Kidney (tissue), 14 donors: ENCODE data around the gene LYRM2. TPM values are rescaled to one million over a fixed set of nuclear protein-coding genes. Genes with fewer than 3 reads are reported as not detected.

Experiments
- DNase-seq, 5 donors: peaks; one replicate each; pipeline ENCODE4 v3.0.0-alpha.2; 2013 to 2020
- FAIRE-seq: peaks from 2 replicates; lab custom pipeline; 2012; peaks lifted over from hg19 to GRCh38; lab: Jason Lieb, UNC
- H3K27ac ChIP-seq, 2 donors: one replicate each; pipeline ENCODE4 v1.7.0; 2013; ENCODE audit warnings: low read depth in 2 of 2, low read length in 2 of 2, inconsistent platforms in 1 of 2
- H3K27me3 ChIP-seq: one replicate; pipeline ENCODE4 v1.7.1; 2013; ENCODE audit warnings: low read length, inconsistent platforms; ENCODE audit not compliant: control insufficient read depth, insufficient read depth
- H3K36me3 ChIP-seq, 3 donors: one replicate each; pipeline versions ENCODE4 v1.7.0 to v1.7.1; 2013; ENCODE audit warnings: low read length in 3 of 3, control low read depth in 1 of 3, inconsistent platforms in 1 of 3; ENCODE audit not compliant: insufficient read depth in 3 of 3, control insufficient read depth in 2 of 3
- H3K4me1 ChIP-seq, 3 donors: one replicate each; pipeline versions ENCODE4 v1.7.0 to v1.7.1; 2013; ENCODE audit warnings: low read length in 3 of 3, inconsistent platforms in 1 of 3, low read depth in 1 of 3; ENCODE audit not compliant: control insufficient read depth in 2 of 3, insufficient read depth in 2 of 3
- H3K4me3 ChIP-seq, 3 donors: one replicate each; pipeline versions ENCODE4 v1.7.0 to v1.8.1; 2013; ENCODE audit warnings: low read length in 3 of 3, control low read depth in 1 of 3, inconsistent platforms in 1 of 3
- H3K9ac ChIP-seq, 3 donors: one replicate each; pipeline versions ENCODE4 v1.7.0 to v1.7.1; 2013; ENCODE audit warnings: low read length in 3 of 3, control low read depth in 1 of 3, inconsistent platforms in 1 of 3
- H3K9me3 ChIP-seq, 3 donors: one replicate each; pipeline versions ENCODE4 v1.7.0 to v1.7.1; 2013; ENCODE audit warnings: low read length in 3 of 3, control low read depth in 1 of 3, inconsistent platforms in 1 of 3; ENCODE audit not compliant: control insufficient read depth in 2 of 3, insufficient read depth in 1 of 3
- CTCF ChIP-seq: IDR thresholded peaks from 3 replicates; pipeline ENCODE4 v1.5.1; 2012; ENCODE audit warnings: mild to moderate bottlenecking, moderate library complexity, borderline replicate concordance; ENCODE audit not compliant: insufficient read depth; ENCODE audit errors: extremely low read depth
- intact Hi-C: fragments of 100-400 bp; cut with DNase I; formaldehyde crosslinking; loops from one replicate; pipeline ENCODE4 v1.11.1; 2022
- polyA plus RNA-seq: library from polyadenylated mRNA; stranded (reverse); fragments of 350-450 nt; fragmentation: Illumina TruSeq; extraction: RNeasy Lipid Tissue Mini Kit (QIAGEN cat#74804); gene quantifications from one replicate; pipeline ENCODE4 v1.2.3, GENCODE V29; 2014; ENCODE audit warnings: low read depth, low replicate concordance; ENCODE audit not compliant: insufficient read depth
- total RNA-seq: library from RNA; stranded (reverse); fragmentation: NEBNext Ultra II Directional; extraction: Animal tissue kit (Norgen Biotek cat#: 25700); gene quantifications from one replicate; pipeline ENCODE4 v1.2.1, GENCODE V29; 2021
- donor health status: control.
- donor health status: control.
- donor health status: control.
- donor health status: control.
- donor health status: control.
- donor health status: DM: yes; HTN: yes; CAD: no.
- donor health status: Normal renal cell carcinoma (clear cell type).

The LYRM2 gene
- total and polyA plus RNA-seq, 2 donors from 2014 or later, result 22.6 to 42.8 TPM

DNA sequence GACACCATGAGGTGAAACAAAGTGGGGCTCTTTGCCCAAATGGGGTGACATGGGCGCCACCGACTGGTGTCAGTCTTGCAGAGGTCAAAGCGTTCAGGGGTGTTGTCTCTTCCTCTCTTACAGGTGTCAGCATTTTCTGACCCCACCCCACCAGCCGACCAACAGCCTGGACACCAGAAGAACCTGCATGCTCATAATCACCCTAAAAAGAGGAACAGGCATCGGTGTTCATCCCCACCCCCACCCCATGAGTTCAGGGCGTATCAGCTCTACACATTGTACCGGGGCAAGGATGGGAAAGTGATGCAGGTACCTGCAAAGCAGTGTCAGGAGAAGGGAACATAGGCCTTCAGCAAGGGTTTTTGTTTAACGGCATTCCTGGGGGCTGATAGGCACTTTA is 14.8 kb downstream of the LYRM2 start:
- no peak for TF ChIP-seq CTCF
- FAIRE-seq (no peak), DNase-seq (no peak)
- Histone ChIP-seq H3K4me1 (no peaks in the 10 kb centered on the region), H3K9me3 (no peaks in the 10 kb centered on the region), H3K36me3 (peaks cover 0 to 19% (median 7%) of the 10 kb centered on the region in 3 donors), H3K27me3 (no peaks in the 10 kb centered on the region), H3K27ac (no peak overlapping the region), H3K4me3 (no peak overlapping the region), H3K9ac (no peak overlapping the region)
- intact Hi-C loops, result no loop called here

DNA sequence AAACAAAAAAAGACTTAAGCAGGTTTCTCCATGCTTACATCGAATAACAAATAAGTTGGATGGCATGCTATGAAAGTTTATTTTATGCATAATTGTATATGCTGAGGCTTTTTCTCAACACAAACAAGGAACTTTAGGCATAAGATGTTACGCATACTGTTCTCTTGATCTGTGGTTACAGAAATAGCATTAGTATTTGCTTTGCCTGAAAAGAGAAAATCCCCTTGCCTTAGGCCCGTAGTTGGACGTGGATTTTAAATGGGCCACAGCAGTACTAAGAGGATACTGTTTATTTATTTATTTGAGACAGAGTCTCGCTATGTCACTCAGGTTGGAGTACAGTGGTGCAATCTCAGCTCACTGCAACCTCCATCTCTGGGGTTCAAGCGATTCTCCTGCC is 19.0 kb downstream of the LYRM2 start:
- Histone ChIP-seq H3K27ac (no peak overlapping the region), H3K4me1 (no peaks in the 10 kb centered on the region), H3K9ac (no peak overlapping the region), H3K36me3 (peaks cover 0 to 8% (median 7%) of the 10 kb centered on the region in 3 donors), H3K4me3 (no peak overlapping the region), H3K27me3 (no peaks in the 10 kb centered on the region), H3K9me3 (no peaks in the 10 kb centered on the region)
- FAIRE-seq, result no peak
- DNase-seq, result no peak
- intact Hi-C loops, result loop anchor here (10.0 kb wide), 1 partner anchor 185 kb away; the partner anchor contains the start of gene ANKRD6
- TF ChIP-seq CTCF, result no peak

DNA sequence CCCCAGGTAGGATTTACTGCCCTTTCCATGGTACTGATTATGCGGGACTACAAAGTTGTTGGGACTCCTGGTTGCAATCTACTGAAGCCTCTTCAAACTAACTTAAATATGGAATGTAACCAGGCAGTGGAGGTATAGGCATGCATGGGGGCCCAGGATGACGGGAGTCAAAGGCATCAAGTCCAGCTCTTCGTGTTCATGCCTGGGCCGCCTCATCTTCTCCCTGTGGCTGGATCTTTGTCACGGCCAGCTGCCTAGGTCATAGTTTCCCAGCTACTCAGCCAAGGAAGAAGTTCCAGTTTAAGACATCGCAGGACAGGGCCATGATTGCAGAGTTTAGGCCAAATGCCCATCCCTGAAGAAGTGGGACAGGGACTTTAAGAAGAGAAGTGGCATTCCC is 20.5 kb downstream of the LYRM2 start:
- no peak for TF ChIP-seq CTCF
- Histone ChIP-seq H3K36me3 (peaks cover 0 to 3% (median 0%) of the 10 kb centered on the region in 3 donors), H3K4me1 (no peaks in the 10 kb centered on the region), H3K4me3 (no peak overlapping the region), H3K27ac (no peak overlapping the region), H3K9me3 (no peaks in the 10 kb centered on the region), H3K27me3 (no peaks in the 10 kb centered on the region), H3K9ac (no peak overlapping the region)
- DNase-seq, result no peak
- intact Hi-C loops, result loop anchor here (10.0 kb wide), 1 partner anchor 183 kb away; the partner anchor contains the start of gene ANKRD6
- FAIRE-seq, result no peak

DNA sequence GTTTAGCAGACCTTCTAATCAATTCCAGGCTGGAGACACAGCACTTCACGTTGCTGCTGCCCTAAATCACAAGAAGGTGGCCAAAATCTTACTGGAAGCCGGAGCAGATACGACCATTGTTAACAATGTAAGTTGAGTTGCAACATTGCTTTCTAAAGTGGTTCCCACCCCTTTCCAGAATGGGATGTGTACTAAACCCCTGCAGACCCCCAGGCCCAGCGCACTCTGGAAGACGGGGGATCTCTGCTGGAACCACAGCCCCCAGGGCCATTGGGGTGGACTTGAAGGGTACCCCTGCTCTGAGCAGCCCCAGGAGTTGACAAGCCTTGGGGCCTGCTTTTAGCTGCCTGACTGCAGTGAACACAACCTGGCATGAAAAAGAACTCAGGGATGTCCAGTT is 22.0 kb downstream of the LYRM2 start:
- no peaks in the 10 kb centered on the region for H3K9me3 ChIP-seq
- H3K4me3 ChIP-seq, result no peak overlapping the region
- no peak overlapping the region for H3K27ac ChIP-seq
- DNase-seq, result no peak
- no peak overlapping the region for H3K9ac ChIP-seq
- intact Hi-C loops, result loop anchor here (10.0 kb wide), 1 partner anchor 182 kb away; the partner anchor contains the start of gene ANKRD6
- H3K4me1 ChIP-seq, result no peaks in the 10 kb centered on the region
- no peak for FAIRE-seq
- H3K27me3 ChIP-seq, result no peaks in the 10 kb centered on the region
- peaks cover 0 to 3% (median 0%) of the 10 kb centered on the region in 3 donors for H3K36me3 ChIP-seq
- TF ChIP-seq CTCF, result no peak
